ENCODE measurements around the gene CAMK2A. TPM values are rescaled to one million over a fixed set of nuclear protein-coding genes. Genes with fewer than 3 reads are reported as not detected.
A peak's percentile ranks its signal among the peaks of the same experiment; 100 is the strongest.

The CAMK2A gene
- total and polyA plus RNA-seq, 2 experiments from 2014 or later: 1.2 to 2.6 TPM

DNA sequence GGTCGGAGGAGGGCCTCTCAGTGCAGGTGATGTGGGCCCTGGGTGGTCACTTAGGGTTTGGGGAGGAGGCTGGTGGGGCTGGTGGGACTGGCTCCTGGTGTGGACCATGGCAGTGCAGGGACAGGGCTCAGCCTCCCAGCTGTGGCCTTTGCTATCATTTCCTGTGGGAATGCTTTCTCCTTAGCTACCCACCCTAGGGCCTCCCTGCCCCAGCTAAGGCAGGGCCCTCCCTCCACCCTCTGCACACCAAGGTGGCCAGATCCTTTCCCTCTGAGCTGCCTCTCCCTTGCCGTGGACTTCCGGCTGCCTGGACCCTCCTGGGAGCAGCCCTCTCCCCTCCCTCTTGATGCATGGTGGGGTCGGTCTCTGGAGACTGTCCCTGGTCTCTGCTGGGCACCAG lies 35.9 kb upstream of the CAMK2A start:
- Histone ChIP-seq H3K4me1 (ENCODE audit: insufficient read depth) (peaks cover 20% of the 10 kb centered on the region), H2AFZ (no peak overlapping the region), H3K27me3 (no peaks in the 10 kb centered on the region), H3K79me2 (no peaks in the 10 kb centered on the region), H3K36me3 (replicated peaks; ENCODE audit: insufficient read depth, low read depth) (no peaks in the 10 kb centered on the region), H3K4me2 (no peak overlapping the region), H3K27ac (no peak overlapping the region), H3K4me3 (no peak overlapping the region), H3K9me3 (ENCODE audit: low read depth) (no peaks in the 10 kb centered on the region), H4K20me1 (ENCODE audit: insufficient read depth, poor library complexity, severe bottlenecking) (no peaks in the 10 kb centered on the region), H3K9me2 (replicated peaks; ENCODE audit: insufficient read depth) (no peaks in the 10 kb centered on the region)
- TF ChIP-seq EZH2 (IDR thresholded peaks at IDR 0.05; ENCODE audit: borderline replicate concordance) (no peak), EZH2phosphoT487 (IDR thresholded peaks at IDR 0.05; ENCODE audit: low read depth, severe bottlenecking, unreplicated experiment) (no peak)
- TF ChIP-seq, protein P1, sequence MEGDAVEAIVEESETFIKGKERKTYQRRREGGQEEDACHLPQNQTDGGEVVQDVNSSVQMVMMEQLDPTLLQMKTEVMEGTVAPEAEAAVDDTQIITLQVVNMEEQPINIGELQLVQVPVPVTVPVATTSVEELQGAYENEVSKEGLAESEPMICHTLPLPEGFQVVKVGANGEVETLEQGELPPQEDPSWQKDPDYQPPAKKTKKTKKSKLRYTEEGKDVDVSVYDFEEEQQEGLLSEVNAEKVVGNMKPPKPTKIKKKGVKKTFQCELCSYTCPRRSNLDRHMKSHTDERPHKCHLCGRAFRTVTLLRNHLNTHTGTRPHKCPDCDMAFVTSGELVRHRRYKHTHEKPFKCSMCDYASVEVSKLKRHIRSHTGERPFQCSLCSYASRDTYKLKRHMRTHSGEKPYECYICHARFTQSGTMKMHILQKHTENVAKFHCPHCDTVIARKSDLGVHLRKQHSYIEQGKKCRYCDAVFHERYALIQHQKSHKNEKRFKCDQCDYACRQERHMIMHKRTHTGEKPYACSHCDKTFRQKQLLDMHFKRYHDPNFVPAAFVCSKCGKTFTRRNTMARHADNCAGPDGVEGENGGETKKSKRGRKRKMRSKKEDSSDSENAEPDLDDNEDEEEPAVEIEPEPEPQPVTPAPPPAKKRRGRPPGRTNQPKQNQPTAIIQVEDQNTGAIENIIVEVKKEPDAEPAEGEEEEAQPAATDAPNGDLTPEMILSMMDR (IDR thresholded peaks at IDR 0.05; ENCODE audit: poor library complexity): no peak
- DNase-seq (ENCODE audit: low spot score): no peak
- 90% methylated on average over 4 of the region's 4 CpGs for WGBS (ENCODE audit: low lambda C conversion rate, missing lambda C conversion rate)

- no peaks in the 10 kb centered on the region for H3K36me3 ChIP-seq (replicated peaks; ENCODE audit: insufficient read depth, low read depth)
- no peak for TF ChIP-seq EZH2phosphoT487 (IDR thresholded peaks at IDR 0.05; ENCODE audit: low read depth, severe bottlenecking, unreplicated experiment)
- no peak for TF ChIP-seq EZH2 (IDR thresholded peaks at IDR 0.05; ENCODE audit: borderline replicate concordance)
- TF ChIP-seq, protein P1 (IDR thresholded peaks at IDR 0.05; ENCODE audit: poor library complexity): no peak
- no peaks in the 10 kb centered on the region for H3K27me3 ChIP-seq
- no peaks in the 10 kb centered on the region for H3K79me2 ChIP-seq
- WGBS (ENCODE audit: low lambda C conversion rate, missing lambda C conversion rate): 86% methylated on average over 8 of the region's 8 CpGs
- H3K9me2 ChIP-seq (replicated peaks; ENCODE audit: insufficient read depth): no peaks in the 10 kb centered on the region
- H4K20me1 ChIP-seq (ENCODE audit: insufficient read depth, poor library complexity, severe bottlenecking): no peaks in the 10 kb centered on the region
- H3K4me2 ChIP-seq: no peak overlapping the region
- H3K27ac ChIP-seq: no peak overlapping the region
- H3K4me3 ChIP-seq: no peak overlapping the region
- H3K4me1 ChIP-seq (ENCODE audit: insufficient read depth): peaks cover 34% of the 10 kb centered on the region
- no peak overlapping the region for H2AFZ ChIP-seq
- H3K9me3 ChIP-seq (ENCODE audit: low read depth): no peaks in the 10 kb centered on the region
- DNase-seq (ENCODE audit: low spot score): no peak
Observed at GRCh38 chr5:150323819-150324218, 34.2 kb upstream of the CAMK2A start.

DNA sequence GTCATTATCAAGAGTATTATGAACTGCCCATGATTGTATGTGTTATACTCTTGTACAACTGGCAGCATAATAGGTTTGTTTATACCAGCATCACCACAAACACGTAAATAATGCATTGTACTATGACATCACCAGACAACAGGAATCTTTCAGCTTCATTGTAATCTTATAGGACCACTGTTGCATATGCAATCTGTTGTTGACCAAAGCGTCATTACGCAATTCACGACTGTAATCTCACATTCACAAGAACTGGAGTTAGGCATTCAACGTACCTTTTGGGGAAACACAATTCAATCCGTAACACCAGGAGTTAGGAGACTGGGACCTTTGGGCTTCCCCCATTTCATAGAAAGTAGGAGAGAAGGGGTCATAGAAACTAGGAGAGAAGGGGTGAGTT lies 33.5 kb upstream of the CAMK2A start:
- TF ChIP-seq EZH2phosphoT487 (IDR thresholded peaks at IDR 0.05; ENCODE audit: low read depth, severe bottlenecking, unreplicated experiment): no peak
- TF ChIP-seq, protein P1 (IDR thresholded peaks at IDR 0.05; ENCODE audit: poor library complexity): no peak
- TF ChIP-seq EZH2 (IDR thresholded peaks at IDR 0.05; ENCODE audit: borderline replicate concordance): no peak
- Histone ChIP-seq H3K4me1 (ENCODE audit: insufficient read depth) (peaks cover 40% of the 10 kb centered on the region), H3K79me2 (no peaks in the 10 kb centered on the region), H3K4me2 (no peak overlapping the region), H3K9me3 (ENCODE audit: low read depth) (no peaks in the 10 kb centered on the region), H3K4me3 (no peak overlapping the region), H3K27ac (no peak overlapping the region), H2AFZ (no peak overlapping the region), H3K36me3 (replicated peaks; ENCODE audit: insufficient read depth, low read depth) (no peaks in the 10 kb centered on the region), H3K9me2 (replicated peaks; ENCODE audit: insufficient read depth) (no peaks in the 10 kb centered on the region), H3K27me3 (no peaks in the 10 kb centered on the region), H4K20me1 (ENCODE audit: insufficient read depth, poor library complexity, severe bottlenecking) (no peaks in the 10 kb centered on the region)
- 80% methylated on average over 6 of the region's 6 CpGs for WGBS (ENCODE audit: low lambda C conversion rate, missing lambda C conversion rate)
- no peak for DNase-seq (ENCODE audit: low spot score)

- Histone ChIP-seq H3K9me2 (replicated peaks; ENCODE audit: insufficient read depth) (no peaks in the 10 kb centered on the region), H3K79me2 (no peaks in the 10 kb centered on the region), H4K20me1 (ENCODE audit: insufficient read depth, poor library complexity, severe bottlenecking) (no peaks in the 10 kb centered on the region), H3K36me3 (replicated peaks; ENCODE audit: insufficient read depth, low read depth) (no peaks in the 10 kb centered on the region), H3K4me2 (no peak overlapping the region), H2AFZ (no peak overlapping the region), H3K9me3 (ENCODE audit: low read depth) (no peaks in the 10 kb centered on the region), H3K27me3 (no peaks in the 10 kb centered on the region), H3K27ac (peak overlapping the region; percentile 16), H3K4me3 (no peak overlapping the region), H3K4me1 (ENCODE audit: insufficient read depth) (peaks cover 41% of the 10 kb centered on the region)
- no peak for DNase-seq (ENCODE audit: low spot score)
- TF ChIP-seq EZH2phosphoT487 (IDR thresholded peaks at IDR 0.05; ENCODE audit: low read depth, severe bottlenecking, unreplicated experiment) (no peak), EZH2 (IDR thresholded peaks at IDR 0.05; ENCODE audit: borderline replicate concordance) (no peak)
- TF ChIP-seq, protein P1 (IDR thresholded peaks at IDR 0.05; ENCODE audit: poor library complexity): no peak
Observed at GRCh38 chr5:150322202-150322601, 32.6 kb upstream of the CAMK2A start.
